ENCODE measurements around the gene HECW1. TPM values are rescaled to one million over a fixed set of nuclear protein-coding genes. Genes with fewer than 3 reads are reported as not detected.

HECW1 gene
- total RNA-seq, 3 donors from 2014 or later, result 0.48 to 1.9 (median 0.66) TPM

GRCh38 chr7:43234968-43235367 is 122.5 kb downstream of the HECW1 start:
- H3K4me3 ChIP-seq, result no peak overlapping the region
- DNase-seq (ENCODE audit: low spot score in 2 of 2), result no peak
- TF ChIP-seq POLR2AphosphoS5 (IDR thresholded peaks at IDR 0.05) (no peak), POLR2A (IDR thresholded peaks at IDR 0.05) (no peak), CTCF (IDR thresholded peaks at IDR 0.05) (no peak)
- H3K27me3 ChIP-seq, result no peaks in the 10 kb centered on the region
- H3K4me1 ChIP-seq, result no peaks in the 10 kb centered on the region
- no peaks in the 10 kb centered on the region for H3K36me3 ChIP-seq
- H3K27ac ChIP-seq, result no peak overlapping the region
- intact Hi-C loops (cut with DNase I; ENCODE audit: low total_unique reads), result no loop called here
- no peaks in the 10 kb centered on the region for H3K9me3 ChIP-seq

- Histone ChIP-seq H3K4me1 (no peaks in the 10 kb centered on the region), H3K36me3 (no peaks in the 10 kb centered on the region), H3K4me3 (no peak overlapping the region), H3K27me3 (no peaks in the 10 kb centered on the region), H3K27ac (no peak overlapping the region), H3K9me3 (no peaks in the 10 kb centered on the region)
- no peak for DNase-seq (ENCODE audit: low spot score in 2 of 2)
- intact Hi-C loops (cut with DNase I; ENCODE audit: low total_unique reads), result no loop called here
- TF ChIP-seq CTCF (IDR thresholded peaks at IDR 0.05) (no peak), POLR2A (IDR thresholded peaks at IDR 0.05) (no peak), POLR2AphosphoS5 (IDR thresholded peaks at IDR 0.05) (no peak)
Observed at GRCh38 chr7:43240565-43240964, 128.1 kb downstream of the HECW1 start.

- TF ChIP-seq CTCF (IDR thresholded peaks at IDR 0.05) (no peak), POLR2AphosphoS5 (IDR thresholded peaks at IDR 0.05) (no peak), POLR2A (IDR thresholded peaks at IDR 0.05) (no peak)
- Histone ChIP-seq H3K9me3 (no peaks in the 10 kb centered on the region), H3K27ac (no peak overlapping the region), H3K4me1 (no peaks in the 10 kb centered on the region), H3K4me3 (no peak overlapping the region), H3K27me3 (no peaks in the 10 kb centered on the region), H3K36me3 (no peaks in the 10 kb centered on the region)
- intact Hi-C loops (cut with DNase I; ENCODE audit: low total_unique reads), result no loop called here
- DNase-seq (ENCODE audit: low spot score in 2 of 2), result no peak
Observed at GRCh38 chr7:43242628-43243255, 130.3 kb downstream of the HECW1 start.

- Histone ChIP-seq H3K4me1 (no peaks in the 10 kb centered on the region), H3K36me3 (no peaks in the 10 kb centered on the region)
- TF ChIP-seq CTCF (IDR thresholded peaks at IDR 0.05) (no peak), POLR2A (IDR thresholded peaks at IDR 0.05) (no peak), POLR2AphosphoS5 (IDR thresholded peaks at IDR 0.05) (no peak)
Observed at GRCh38 chr7:43244232-43244631, 131.8 kb downstream of the HECW1 start.

GRCh38 chr7:43244784-43245183 is 132.3 kb downstream of the HECW1 start:
- no peak overlapping the region for H3K27ac ChIP-seq
- TF ChIP-seq POLR2AphosphoS5 (IDR thresholded peaks at IDR 0.05), result no peak
- TF ChIP-seq POLR2A (IDR thresholded peaks at IDR 0.05), result no peak
- TF ChIP-seq CTCF (IDR thresholded peaks at IDR 0.05), result no peak
- H3K36me3 ChIP-seq, result no peaks in the 10 kb centered on the region
- no peaks in the 10 kb centered on the region for H3K27me3 ChIP-seq
- H3K4me3 ChIP-seq, result no peak overlapping the region
- H3K4me1 ChIP-seq, result no peaks in the 10 kb centered on the region
- H3K9me3 ChIP-seq, result no peaks in the 10 kb centered on the region
- intact Hi-C loops (cut with DNase I; ENCODE audit: low total_unique reads), result no loop called here
- DNase-seq (ENCODE audit: low spot score in 2 of 2), result no peak

More at GRCh38 chr7:43244232-43244631, 131.8 kb downstream of the HECW1 start:
- Histone ChIP-seq H3K27ac (no peak overlapping the region), H3K27me3 (no peaks in the 10 kb centered on the region), H3K9me3 (no peaks in the 10 kb centered on the region), H3K4me3 (no peak overlapping the region)
- intact Hi-C loops (cut with DNase I; ENCODE audit: low total_unique reads), result no loop called here
- DNase-seq (ENCODE audit: low spot score in 2 of 2), result no peak

All from breast epithelium (tissue), 4 donors.